HG03025 (cell line): ENCODE data around the gene CTSH.
A peak's percentile ranks its signal among the peaks of the same experiment; 100 is the strongest.

Source experiments
- ATAC-seq: cut with Tn5 transposase; IDR thresholded peaks from one replicate; pipeline ENCODE4 v1.9.1; 2021; ENCODE audit warnings: mild to moderate bottlenecking, moderate library complexity; ENCODE audit not compliant: unreplicated experiment, low FRiP score

Gene CTSH, protein sequence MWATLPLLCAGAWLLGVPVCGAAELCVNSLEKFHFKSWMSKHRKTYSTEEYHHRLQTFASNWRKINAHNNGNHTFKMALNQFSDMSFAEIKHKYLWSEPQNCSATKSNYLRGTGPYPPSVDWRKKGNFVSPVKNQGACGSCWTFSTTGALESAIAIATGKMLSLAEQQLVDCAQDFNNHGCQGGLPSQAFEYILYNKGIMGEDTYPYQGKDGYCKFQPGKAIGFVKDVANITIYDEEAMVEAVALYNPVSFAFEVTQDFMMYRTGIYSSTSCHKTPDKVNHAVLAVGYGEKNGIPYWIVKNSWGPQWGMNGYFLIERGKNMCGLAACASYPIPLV

GRCh38 chr15:78944669-78945407 is at the start of gene CTSH:
Gene CTSH (minus strand): TSS chr15:78945046. CDS start chr15:78944981, 65 bp downstream.
- ATAC-seq: peak; percentile 48

DNA sequence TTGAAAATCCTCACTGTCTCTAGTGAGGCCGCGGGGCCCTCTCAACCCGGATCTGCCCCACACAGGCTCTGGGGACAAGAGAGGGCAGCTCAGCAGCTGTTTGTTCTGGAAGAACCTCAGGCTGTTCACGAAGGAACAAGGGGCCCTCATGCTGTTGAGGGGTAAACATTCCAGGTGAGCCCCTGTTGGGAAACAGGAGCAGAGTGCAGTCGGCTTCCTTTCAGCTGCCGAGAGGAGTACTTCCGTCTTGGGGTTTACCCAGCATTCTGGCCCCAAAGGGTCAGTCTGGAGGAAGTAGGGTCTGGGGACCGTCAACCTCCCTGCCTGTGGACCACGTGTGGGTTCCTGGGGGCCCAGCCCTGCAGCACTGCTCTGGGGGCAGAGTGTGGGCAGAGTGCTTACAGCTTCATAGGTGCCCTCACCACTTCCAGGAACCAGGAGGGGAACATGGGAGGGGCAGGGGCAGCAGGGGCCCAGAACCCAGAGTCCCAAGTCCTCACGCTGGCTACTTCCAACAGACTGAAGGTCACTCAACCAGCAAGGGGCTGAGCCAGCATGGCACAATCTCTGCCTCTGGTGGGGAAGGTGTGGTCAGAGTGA is 49.2 kb upstream of the CTSH start:
- ATAC-seq: no peak

DNA sequence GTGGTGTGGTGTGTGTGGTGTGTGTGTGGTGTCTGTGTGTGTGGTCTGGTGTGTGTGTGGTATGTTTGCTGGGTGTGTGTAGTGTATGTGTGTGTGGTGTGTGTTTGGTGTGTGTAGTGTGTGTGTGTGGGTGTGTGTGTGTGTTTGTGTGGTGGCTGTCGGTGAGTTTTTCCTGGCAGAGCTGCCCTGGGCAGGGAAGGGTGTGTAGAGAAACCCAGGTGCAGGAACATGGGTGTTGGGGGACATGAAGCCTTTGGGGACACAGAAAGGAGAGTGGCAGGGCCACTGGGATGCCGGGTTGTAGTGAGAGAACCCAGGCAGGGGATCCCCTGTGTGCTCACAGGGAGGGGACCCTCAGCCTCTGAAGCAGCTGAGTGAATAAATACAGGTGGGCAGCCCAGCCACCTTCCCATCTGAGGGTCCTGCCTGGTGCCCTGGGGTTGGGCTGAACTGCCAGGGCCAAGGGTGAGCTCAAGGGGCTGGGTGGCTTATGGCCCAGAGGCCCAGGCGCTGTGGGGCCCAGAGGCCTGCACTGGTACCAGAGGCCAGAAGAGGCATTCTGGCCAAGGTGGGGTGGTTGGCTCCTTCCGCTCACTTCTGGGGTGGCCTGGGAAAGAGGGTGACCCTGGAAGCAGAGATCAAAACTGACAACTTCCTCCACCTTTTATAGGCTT is 48.5 kb upstream of the CTSH start:
- no peak for ATAC-seq

DNA sequence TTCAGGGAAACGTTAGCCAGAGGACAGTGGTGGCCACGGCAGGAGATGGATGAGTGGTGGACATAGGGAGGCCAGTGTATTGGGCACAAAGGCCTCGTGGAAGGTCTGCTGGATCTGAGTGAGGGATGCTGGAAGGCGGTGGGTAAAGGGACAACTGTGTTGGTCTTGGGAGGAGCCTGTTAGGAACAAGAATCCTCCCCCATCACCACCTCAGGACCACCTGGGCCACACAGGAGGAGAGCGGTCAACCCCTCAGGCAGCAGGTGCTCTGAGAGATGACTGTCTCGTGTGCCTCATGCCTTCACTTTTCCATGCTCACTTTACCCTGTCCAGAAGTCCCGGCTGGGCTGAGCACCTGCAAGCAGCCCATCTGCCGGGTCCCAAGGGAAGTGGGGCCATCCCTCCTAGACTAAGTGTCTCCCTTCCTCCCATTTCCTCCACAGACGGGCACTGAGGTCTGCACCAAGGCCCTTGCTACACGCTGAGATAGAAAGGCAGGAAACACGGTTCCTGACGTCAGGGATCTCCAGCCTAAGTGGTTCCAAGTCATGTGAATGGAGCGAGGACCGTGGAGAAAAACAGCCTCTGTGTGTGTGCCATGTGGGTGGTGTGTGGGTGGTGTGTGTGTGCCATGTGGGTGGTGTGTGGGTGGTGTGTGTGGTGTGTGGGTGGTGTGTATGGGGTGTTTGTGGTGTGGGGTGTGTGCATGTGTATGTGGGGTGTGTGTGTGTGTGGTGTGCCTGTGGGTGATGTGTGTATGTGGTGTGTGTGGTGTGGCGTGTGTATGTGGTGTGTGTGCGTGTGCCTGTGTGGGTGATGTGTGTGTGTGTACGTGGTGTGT is 47.8 kb upstream of the CTSH start:
- no peak for ATAC-seq

GRCh38 chr15:78991879-78992278 is 47.0 kb upstream of the CTSH start:
- no peak for ATAC-seq

GRCh38 chr15:78991476-78991875 is 46.6 kb upstream of the CTSH start:
- ATAC-seq: no peak

DNA sequence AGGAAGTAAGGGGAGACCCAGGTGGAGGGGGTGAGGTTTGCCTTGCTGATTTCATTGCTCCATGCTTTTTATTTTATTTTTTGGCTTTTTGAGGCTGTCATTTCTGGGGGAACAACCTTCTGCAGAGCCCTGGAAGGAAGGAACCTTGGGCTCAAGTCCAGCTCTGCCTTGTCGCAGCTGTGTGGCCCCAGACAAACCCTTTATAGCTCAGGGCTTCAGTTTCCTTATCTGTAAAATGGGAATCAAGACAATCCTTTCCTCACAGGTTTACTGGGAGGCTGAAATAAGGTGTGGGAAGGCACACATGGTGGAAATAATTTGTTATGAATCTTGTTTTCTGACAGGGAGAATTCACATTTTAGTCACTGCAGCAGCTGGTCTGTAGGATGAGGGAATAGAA is 45.4 kb upstream of the CTSH start:
- ATAC-seq: no peak

- ATAC-seq: no peak
These were observed 44.9 kb upstream of the CTSH start for GRCh38 chr15:78989701-78990240.

DNA sequence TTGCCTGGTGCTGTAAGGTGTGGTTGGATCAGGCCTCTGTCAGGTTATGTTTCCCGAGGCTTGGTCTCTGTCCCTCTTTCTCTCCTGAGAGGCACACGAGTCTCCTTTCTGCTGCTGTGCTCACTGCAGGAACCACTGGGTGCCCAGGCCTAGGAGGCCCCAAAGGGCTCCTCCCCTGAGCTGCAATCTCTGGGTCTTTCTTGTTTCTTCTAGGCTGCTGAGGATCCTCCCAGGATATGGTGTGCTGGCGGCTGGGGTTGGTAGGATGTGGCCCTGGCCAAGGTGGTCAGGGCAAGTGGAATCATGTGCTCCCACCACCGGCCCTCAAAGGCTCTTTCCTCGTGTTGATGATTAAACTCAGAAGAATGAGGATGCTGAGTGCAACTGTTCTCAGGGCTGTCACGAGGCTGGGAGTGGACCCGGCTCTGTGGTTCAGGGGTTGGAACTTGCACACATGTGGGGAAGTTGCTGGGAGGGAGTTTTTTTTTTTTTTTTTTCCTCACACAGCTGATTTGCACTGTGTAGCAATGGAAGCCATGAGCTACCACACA is 43.6 kb upstream of the CTSH start:
- ATAC-seq: no peak

- no peak for ATAC-seq
These were observed 42.9 kb upstream of the CTSH start for GRCh38 chr15:78987556-78988360.

- no peak for ATAC-seq
These were observed 41.1 kb upstream of the CTSH start for GRCh38 chr15:78985859-78986475.

GRCh38 chr15:78984041-78984440 is 39.2 kb upstream of the CTSH start:
- no peak for ATAC-seq

DNA sequence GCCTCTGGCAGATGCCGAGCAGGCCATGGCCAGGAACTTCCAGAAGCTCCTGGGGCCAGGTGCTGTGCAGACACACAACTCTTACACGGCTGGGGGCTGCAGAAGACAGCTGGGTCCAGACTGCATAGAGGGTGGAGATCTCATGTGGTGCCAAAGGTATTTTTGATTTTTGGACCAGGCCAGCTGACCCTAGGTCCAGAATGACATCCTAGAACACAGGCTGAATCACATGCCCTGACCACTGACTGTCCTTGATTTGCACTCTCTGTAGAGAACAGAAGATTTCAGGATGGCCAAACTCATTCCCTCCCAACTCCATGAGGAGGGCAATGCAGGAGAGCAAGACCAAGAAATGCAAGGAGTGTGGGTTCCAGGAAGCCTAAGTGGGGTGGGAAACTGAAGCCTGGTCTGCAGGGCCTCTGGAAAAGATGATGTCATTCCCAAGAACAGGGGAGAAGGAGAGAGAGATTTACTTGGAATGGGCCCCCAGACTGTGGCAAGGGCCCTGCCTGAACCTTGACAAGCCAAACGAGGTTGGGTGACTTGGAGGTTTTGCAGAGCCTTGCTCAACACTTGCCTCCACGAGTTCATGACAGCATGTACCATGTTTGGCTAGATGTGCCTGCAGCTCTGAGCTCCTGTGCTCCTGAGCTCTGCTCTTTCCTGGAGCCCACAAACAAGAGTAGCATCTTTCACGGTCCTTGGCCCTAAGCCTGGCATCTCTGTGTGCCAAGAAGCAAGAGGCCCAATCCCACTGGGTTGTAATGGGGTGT is 38.5 kb upstream of the CTSH start:
- no peak for ATAC-seq

DNA sequence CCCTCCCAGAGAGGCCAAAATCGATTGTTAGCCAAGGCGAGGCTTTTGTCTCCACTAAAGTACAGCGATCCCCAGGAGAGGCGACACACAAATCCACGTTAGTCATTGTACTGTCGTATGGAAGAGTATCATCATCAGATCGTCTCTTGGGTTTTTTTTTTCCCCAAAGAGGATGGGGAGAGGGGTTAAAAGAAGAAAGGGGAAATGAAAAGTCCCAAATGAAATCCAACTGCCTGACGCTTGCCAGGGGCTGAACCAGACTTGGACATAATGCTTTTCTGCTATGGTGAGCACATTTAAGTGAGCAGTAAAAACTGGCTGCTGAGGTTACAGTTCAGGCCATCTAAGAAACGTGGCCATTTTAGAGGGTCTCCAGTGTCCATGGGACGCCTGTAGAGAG is 37.9 kb upstream of the CTSH start:
- ATAC-seq: no peak

DNA sequence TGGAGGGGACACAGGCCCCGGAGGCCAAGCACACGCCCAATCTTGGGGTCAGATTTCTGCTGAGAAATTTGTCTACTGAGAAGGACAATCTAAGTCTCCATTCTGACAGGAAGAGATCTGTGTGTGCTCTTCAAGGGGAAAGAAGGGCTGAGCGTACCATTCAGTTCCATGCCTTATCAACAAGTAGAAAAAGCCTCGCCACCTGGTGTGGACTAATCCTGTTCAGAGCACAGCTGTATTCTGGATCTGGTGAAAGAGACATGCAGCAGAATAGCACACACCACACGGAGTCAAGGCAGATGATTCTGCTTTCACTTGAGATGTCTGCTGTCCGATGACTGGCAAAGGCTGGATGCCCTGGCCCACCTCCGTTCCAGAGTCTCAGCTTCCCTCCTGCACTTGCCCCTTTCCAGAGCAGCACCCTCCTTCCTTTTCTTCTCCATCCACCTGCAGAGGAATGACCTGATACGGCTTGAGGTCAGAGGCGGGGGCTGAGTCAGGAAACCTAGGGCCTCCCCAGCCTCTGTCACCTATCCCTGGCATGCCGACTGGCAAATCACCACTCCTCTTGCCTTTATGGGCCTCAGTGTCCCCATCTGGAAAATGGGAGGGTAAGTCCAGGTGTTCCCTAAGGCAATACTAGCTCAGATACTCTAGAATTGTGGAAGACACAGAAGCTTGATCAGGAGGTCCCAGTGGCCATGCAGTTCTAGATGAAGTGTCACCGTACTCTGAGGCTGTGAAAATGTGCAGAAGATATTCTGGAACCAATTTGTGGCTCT is 36.9 kb upstream of the CTSH start:
- ATAC-seq: no peak

DNA sequence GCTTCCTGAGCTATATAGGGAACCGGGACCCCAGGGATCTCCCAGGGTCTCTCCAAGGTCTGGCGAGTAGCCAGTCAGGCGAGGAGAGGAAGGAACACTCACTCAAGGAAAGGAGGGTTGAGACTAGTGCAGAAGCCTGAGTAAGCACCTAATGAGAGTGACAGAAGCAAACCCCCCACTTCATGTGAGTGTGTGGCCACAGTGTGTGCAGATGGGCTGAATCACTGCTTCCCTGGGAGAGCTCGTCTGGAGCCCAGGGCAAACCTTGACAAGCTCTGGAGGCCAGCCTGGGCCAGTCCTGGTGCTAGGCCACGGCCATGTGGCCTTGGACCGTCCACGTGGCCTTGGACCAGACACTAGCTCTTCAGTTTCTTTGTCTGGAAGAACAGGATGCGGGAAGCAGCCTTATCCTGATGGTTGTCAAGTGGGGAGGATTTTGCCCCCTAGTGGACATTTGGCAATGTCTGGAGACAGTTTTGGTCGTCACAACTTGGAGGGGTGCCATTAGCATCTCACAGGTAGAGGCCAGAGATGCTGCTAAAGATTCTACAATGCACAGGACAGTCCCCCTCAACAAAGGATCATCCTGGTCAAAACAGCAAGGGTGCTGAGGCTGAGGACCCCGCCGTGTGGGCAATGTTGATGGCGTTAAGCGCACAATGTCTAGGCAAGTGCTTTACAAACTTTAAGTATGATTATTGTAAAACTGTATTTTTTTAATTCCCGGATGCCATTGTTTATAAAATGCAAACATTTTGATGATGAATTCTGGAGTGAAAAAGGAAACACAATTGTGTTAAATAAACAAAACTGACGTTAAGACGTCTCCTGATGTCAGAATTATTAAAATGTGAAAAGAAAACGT is 34.8 kb upstream of the CTSH start:
- no peak for ATAC-seq
